ENCODE measurements around the gene RPS5.

RPS5 gene

DNA sequence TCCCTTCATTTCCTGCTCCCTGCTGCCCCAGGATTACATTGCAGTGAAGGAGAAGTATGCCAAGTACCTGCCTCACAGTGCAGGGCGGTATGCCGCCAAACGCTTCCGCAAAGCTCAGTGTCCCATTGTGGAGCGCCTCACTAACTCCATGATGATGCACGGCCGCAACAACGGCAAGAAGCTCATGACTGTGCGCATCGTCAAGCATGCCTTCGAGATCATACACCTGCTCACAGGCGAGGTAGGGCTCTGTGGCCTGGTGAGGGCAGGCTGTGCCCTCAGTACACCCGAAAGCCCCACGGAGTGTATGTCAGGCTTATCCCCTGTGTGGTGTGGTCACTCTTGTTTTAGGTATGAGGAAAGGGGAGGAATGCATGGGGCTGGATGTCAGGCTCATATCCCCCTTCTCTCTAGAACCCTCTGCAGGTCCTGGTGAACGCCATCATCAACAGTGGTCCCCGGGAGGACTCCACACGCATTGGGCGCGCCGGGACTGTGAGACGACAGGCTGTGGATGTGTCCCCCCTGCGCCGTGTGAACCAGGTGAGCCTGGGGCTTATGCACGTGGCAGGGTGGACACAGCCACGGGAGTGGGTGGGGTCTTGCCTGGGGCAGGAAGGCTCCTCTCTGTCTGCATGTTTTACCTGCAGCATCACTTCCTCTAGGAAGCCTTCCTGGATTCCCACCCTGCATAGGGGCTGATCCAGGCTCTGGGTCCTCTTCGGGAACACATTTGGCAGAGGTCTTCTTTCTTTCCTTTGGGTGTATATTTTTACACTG, 6.1 kb downstream of the RPS5 start:
- TF ChIP-seq, protein P1, sequence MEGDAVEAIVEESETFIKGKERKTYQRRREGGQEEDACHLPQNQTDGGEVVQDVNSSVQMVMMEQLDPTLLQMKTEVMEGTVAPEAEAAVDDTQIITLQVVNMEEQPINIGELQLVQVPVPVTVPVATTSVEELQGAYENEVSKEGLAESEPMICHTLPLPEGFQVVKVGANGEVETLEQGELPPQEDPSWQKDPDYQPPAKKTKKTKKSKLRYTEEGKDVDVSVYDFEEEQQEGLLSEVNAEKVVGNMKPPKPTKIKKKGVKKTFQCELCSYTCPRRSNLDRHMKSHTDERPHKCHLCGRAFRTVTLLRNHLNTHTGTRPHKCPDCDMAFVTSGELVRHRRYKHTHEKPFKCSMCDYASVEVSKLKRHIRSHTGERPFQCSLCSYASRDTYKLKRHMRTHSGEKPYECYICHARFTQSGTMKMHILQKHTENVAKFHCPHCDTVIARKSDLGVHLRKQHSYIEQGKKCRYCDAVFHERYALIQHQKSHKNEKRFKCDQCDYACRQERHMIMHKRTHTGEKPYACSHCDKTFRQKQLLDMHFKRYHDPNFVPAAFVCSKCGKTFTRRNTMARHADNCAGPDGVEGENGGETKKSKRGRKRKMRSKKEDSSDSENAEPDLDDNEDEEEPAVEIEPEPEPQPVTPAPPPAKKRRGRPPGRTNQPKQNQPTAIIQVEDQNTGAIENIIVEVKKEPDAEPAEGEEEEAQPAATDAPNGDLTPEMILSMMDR (IDR thresholded peaks at IDR 0.05; ENCODE audit: low read length, missing control alignments), result no peak
- H3K4me3 ChIP-seq (replicated peaks; ENCODE audit: low read depth, low read length), result no peak overlapping the region

DNA sequence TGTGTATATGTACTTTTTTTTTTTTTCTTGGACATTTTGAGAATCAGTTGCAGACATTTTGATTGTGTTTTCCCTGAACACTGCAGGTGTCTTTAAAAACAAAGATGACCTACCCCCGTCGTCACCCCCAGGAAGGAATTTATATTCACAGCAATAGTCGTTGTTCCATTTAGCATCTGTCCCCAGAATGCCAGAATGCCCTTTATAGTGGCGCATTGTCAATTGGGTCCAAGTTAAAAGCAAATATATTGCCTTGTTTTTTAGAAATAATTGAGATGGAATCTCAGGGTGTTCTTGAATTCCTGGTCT, 6.6 kb downstream of the RPS5 start:
- TF ChIP-seq, protein P1 (IDR thresholded peaks at IDR 0.05; ENCODE audit: low read length, missing control alignments), result no peak
- no peak overlapping the region for H3K4me3 ChIP-seq (replicated peaks; ENCODE audit: low read depth, low read length)
- DNase-seq (ENCODE audit: low read depth), result no peak

More for the DNA sequence above, 6.1 kb downstream of the RPS5 start:
- no peak for DNase-seq (ENCODE audit: low read depth)

DNA sequence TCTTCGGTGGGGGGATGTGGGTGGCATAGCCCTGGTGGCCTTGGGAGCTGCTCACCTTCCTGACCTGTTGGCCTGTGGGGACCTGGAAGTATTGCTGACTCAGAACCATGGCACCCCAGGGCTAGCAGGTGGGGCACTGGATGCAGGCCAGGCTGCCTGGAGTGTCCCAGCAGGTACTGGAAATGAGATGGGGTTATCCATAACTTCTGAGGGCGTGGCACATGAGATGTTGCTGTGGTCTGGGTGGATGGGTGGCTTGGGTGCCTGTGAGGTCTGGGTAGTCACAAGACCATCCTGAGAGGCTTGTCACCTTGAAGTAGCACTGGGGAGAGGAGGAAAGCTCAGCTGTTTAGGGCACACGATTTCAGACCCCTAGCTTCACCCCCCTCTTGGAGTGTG, 7.8 kb downstream of the RPS5 start:
- TF ChIP-seq, protein P1 (IDR thresholded peaks at IDR 0.05; ENCODE audit: low read length, missing control alignments), result no peak
- DNase-seq (ENCODE audit: low read depth), result no peak
- no peak overlapping the region for H3K4me3 ChIP-seq (replicated peaks; ENCODE audit: low read depth, low read length)

DNA sequence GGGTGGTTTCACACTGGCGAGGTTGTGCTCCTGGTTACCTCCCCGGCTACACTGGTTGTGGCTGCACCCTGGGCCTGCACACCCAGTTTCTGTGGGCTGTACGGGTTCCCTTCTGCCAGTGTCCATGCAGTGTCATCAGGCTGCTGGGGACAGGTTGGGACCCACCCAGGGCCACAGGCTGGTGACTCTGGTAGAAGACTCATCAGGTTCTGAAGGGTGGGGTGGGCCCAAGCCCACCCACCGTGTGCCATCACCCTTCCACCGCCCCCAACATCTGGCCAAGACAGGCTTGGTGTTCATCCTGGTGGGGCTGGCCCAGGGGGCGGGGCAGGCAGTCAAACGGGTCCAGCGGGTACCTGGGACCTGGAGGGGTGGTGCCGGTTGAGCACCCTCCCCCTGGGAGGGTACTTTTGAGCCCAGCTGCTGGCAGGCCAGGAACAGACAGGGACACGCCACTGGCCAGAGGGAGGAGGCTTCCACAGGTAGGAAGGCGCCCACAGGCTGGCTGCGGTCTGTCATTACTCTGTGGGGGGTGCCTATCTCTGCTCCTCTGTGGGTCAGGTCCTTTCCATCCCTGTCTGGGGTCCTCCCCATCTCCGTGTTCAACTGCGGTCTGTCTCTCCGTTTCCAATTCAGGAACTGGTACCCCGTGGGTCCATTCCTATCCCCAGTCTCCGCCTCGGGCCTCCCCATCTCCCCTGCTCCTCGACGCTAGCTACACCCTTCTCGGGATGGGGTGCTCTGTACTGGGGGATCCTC, 8.3 kb downstream of the RPS5 start, which contains the start of gene RNF225:
RNF225 (plus strand) TSS at position 437 of the 759 bp plus-strand sequence. CDS start 434 bp downstream, outside the sequence.
- no peak within 1 kb of the TSS for H3K4me3 ChIP-seq (replicated peaks; ENCODE audit: low read depth, low read length)
- TF ChIP-seq, protein P1 (IDR thresholded peaks at IDR 0.05; ENCODE audit: low read length, missing control alignments), result no peak
- no peak for DNase-seq (ENCODE audit: low read depth)

DNA sequence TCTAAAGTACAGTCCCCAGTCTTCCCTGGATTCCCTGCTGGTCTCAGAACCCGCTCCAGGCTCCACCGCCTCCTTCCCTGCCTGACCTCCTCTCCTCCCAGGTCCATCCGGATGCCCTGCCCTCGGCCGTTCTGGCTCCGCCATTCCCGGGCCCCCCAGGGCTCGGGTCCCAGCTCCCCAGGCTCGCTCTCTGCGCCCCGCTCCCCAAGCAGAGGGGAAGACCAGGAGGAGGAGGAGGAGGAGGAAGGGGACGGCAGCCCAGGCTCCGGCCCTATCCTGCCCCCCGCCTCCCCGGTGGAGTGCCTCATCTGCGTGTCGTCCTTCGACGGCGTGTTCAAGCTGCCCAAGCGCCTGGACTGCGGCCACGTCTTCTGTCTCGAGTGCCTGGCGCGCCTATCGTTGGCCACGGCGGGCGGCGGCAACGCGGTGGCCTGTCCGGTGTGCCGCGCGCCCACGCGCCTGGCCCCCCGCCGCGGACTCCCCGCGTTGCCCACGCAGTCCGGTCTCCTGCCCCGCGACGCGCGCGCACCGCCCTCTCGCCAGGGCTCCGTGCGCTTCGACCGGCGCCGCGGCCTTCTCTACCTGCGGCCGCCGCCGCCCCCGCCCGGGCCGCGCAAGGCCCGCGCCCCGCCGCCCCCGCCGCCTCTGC, 9.0 kb downstream of the RPS5 start:
- no peak overlapping the region for H3K4me3 ChIP-seq (replicated peaks; ENCODE audit: low read depth, low read length)
- no peak for DNase-seq (ENCODE audit: low read depth)
- TF ChIP-seq, protein P1 (IDR thresholded peaks at IDR 0.05; ENCODE audit: low read length, missing control alignments), result no peak

DNA sequence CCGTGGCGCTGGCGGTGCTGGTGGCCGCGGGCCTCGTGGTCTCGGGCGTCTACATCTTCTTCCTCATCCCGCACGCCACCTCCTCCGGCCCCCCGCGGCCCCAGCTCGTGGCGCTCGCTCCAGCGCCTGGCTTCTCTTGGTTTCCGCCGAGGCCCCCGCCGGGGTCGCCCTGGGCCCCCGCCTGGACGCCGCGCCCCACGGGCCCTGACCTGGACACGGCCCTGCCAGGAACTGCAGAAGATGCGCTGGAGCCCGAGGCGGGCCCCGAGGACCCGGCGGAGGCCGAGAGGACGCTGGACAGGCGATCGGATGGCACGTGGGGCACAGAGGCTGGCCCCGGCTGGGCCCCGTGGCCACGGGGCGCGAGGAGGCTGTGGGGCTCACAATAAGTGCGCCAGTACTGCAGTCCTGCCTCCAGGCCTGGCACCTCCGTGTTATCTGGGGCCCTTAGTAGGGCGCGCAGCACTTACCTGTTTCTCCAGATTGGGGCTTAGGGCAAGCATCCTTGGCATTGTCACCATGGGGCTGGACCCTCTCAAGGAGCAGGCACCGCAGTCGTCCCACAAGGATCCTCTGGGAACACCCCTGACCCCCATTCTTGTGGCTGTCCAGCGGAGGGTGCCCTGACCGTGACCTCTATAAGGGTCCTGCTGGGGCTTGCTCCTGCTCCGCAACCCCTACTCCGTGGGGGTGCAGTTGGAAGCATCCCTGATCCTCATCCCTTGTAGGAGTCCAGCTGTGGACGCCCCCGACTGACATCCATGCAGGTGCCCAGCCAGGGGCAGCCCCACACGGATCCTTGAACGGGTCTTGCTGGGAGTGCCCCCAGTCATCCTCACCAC, 9.8 kb downstream of the RPS5 start:
- no peak overlapping the region for H3K4me3 ChIP-seq (replicated peaks; ENCODE audit: low read depth, low read length)
- no peak for DNase-seq (ENCODE audit: low read depth)
- TF ChIP-seq, protein P1 (IDR thresholded peaks at IDR 0.05; ENCODE audit: low read length, missing control alignments), result no peak

All from fibroblast of pulmonary artery (primary cell).